Left ventricle myocardium superior (tissue), 1 donor: ENCODE measurements around the gene ANGPTL8. TPM values are rescaled to one million over a fixed set of nuclear protein-coding genes. Genes with fewer than 3 reads are reported as not detected.

ENCODE experiments used
- ATAC-seq: fragments of 200-7000 bp; cut with Tn5 transposase; one replicate; pipeline ENCODE4 v1.9.1; 2020; ENCODE audit warnings: mild to moderate bottlenecking, moderate library complexity
- DNase-seq: peaks from one replicate; pipeline ENCODE4 v3.0.0-alpha.2; 2020
- intact Hi-C: fragments of 100-400 bp; cut with micrococcal nuclease; formaldehyde crosslinking; loops from one replicate; pipeline ENCODE4 v1.11.0; 2022
- long read RNA-seq: library from polyadenylated mRNA; unstranded; transcript quantifications from one replicate; pipeline ENCODE4 v2.0.0, GENCODE V29; 2021
- total RNA-seq: library from RNA; stranded (reverse); fragmentation: NEBNext Ultra II Directional; extraction: Animal tissue kit (Norgen Biotek cat#: 25700); gene quantifications from one replicate; pipeline ENCODE4 v1.2.1, GENCODE V29; 2021
- donor health status: DM: no; HTN: yes; CAD: no; lungs with severe emphysema.

The ANGPTL8 gene
- not detected for total RNA-seq
- long read RNA-seq, partial matches to known transcripts = 0 of 1 reads
- long read RNA-seq, other reads (novel, unspliced or antisense) = 1 of 1 reads

GRCh38 chr19:11239377-11240000 lies at the start of gene ANGPTL8:
Gene ANGPTL8, plus strand, starts transcription at chr19:11239619. Its CDS starts 19 bp downstream, at chr19:11239638.
- ATAC-seq (no peak), DNase-seq (no peak)
- intact Hi-C loops = no loop called here

GRCh38 chr19:11190501-11190900 lies 48.9 kb upstream of the ANGPTL8 start:
- ATAC-seq = no peak
- DNase-seq = no peak
- intact Hi-C loops = no loop called here

GRCh38 chr19:11191273-11191755 lies 48.1 kb upstream of the ANGPTL8 start:
- peak; percentile 77 for ATAC-seq
- intact Hi-C loops = no loop called here
- DNase-seq = peak; percentile 87

GRCh38 chr19:11191934-11192333 lies 47.5 kb upstream of the ANGPTL8 start:
- DNase-seq (no peak), ATAC-seq (no peak)
- intact Hi-C loops = no loop called here

- ATAC-seq = no peak
- peak; percentile 37 for DNase-seq
- intact Hi-C loops = no loop called here
These were observed 46.2 kb upstream of the ANGPTL8 start for GRCh38 chr19:11192957-11193939.

- ATAC-seq (no peak), DNase-seq (no peak)
- intact Hi-C loops = no loop called here
These were observed 45.2 kb upstream of the ANGPTL8 start for GRCh38 chr19:11194173-11194572.

GRCh38 chr19:11194656-11195558 lies 44.5 kb upstream of the ANGPTL8 start:
- ATAC-seq (no peak), DNase-seq (peak; percentile 65)
- intact Hi-C loops = no loop called here

GRCh38 chr19:11195681-11196080 lies 43.7 kb upstream of the ANGPTL8 start:
- no peak for ATAC-seq
- no peak for DNase-seq
- intact Hi-C loops = no loop called here

- peak; percentile 47 for ATAC-seq
- intact Hi-C loops = no loop called here
- DNase-seq = peak; percentile 78
These were observed 42.8 kb upstream of the ANGPTL8 start for GRCh38 chr19:11196406-11197287.

GRCh38 chr19:11197291-11198174 lies 41.9 kb upstream of the ANGPTL8 start, which contains the start of gene KANK2:
Gene KANK2, minus strand, starts transcription at chr19:11197545. Its CDS starts 3,034 bp downstream, at chr19:11194511.
- ATAC-seq = peak; percentile 88
- peak; percentile 93 for DNase-seq
- intact Hi-C loops = no loop called here

GRCh38 chr19:11198175-11198534 lies 41.3 kb upstream of the ANGPTL8 start:
- ATAC-seq (no peak), DNase-seq (no peak)
- intact Hi-C loops = no loop called here

- DNase-seq = no peak
- intact Hi-C loops = no loop called here
- no peak for ATAC-seq
These were observed 40.5 kb upstream of the ANGPTL8 start for GRCh38 chr19:11198769-11199424.

GRCh38 chr19:11199517-11199916 lies 39.9 kb upstream of the ANGPTL8 start:
- no peak for DNase-seq
- intact Hi-C loops = no loop called here
- no peak for ATAC-seq

- no peak for DNase-seq
- ATAC-seq = no peak
- intact Hi-C loops = loop anchor here (5.0 kb wide), 1 partner anchor 63 kb away; no protein-coding TSS in a partner anchor
These were observed 39.3 kb upstream of the ANGPTL8 start for GRCh38 chr19:11200015-11200574.

GRCh38 chr19:11200931-11201330 lies 38.5 kb upstream of the ANGPTL8 start:
- intact Hi-C loops = loop anchor here (5.0 kb wide), 1 partner anchor 64 kb away; no protein-coding TSS in a partner anchor
- no peak for DNase-seq

GRCh38 chr19:11201791-11202190 lies 37.6 kb upstream of the ANGPTL8 start:
- ATAC-seq = no peak
- intact Hi-C loops = loop anchor here (5.0 kb wide), 1 partner anchor 64 kb away; no protein-coding TSS in a partner anchor
- DNase-seq = no peak

More at GRCh38 chr19:11200931-11201330, 38.5 kb upstream of the ANGPTL8 start:
- no peak for ATAC-seq
